HCT116 (cell line): Measurements from ENCODE around the gene PCTP.

Experiments
- ATF3 ChIP-seq: IDR thresholded peaks from 2 replicates; pipeline ENCODE4 v1.6.1; 2012
- CEBPB ChIP-seq: IDR thresholded peaks from 2 replicates; pipeline ENCODE4 v1.6.1; 2012; ENCODE audit warnings: low read depth
- EZH2 ChIP-seq: fragments of 200-600 bp; sonication (generic); IDR thresholded peaks from 2 replicates; pipeline ENCODE4 v1.6.1; 2017; ENCODE audit warnings: antibody characterized with exemption, mixed run types
- JUND ChIP-seq: IDR thresholded peaks from 2 replicates; pipeline ENCODE4 v1.6.1; 2012
- POLR2A ChIP-seq: IDR thresholded peaks from 2 replicates; pipeline ENCODE4 v1.7.0; 2011; ENCODE audit warnings: borderline replicate concordance; ENCODE audit not compliant: insufficient read depth, insufficient read length; ENCODE audit errors: extremely low read depth
- POLR2AphosphoS5 ChIP-seq: IDR thresholded peaks from 2 replicates; pipeline ENCODE4 v1.6.1; 2011; ENCODE audit warnings: mild to moderate bottlenecking, low read depth, low read length, moderate library complexity
- REST ChIP-seq: IDR thresholded peaks from 2 replicates; pipeline ENCODE4 v1.6.1; 2012; ENCODE audit warnings: low read depth
- ZFX ChIP-seq: fragments of 450-650 bp; IDR thresholded peaks from 2 replicates; pipeline ENCODE4 v1.6.1; 2017
- ZNF274 ChIP-seq: fragments of 200-500 bp; sonication (Bioruptor generic); IDR thresholded peaks from 2 replicates; pipeline ENCODE4 v1.6.1; 2014; ENCODE audit warnings: mild to moderate bottlenecking, low read depth, low read length, inconsistent platforms
- TF ChIP-seq, protein P1 (sequence below), 3 experiments: fragments of 200-600 bp in 1 of 3; sonication (generic) in 1 of 3; IDR thresholded peaks in 2 of 3; conservative IDR thresholded peaks in 1 of 3; 2 replicates each; pipeline ENCODE4 v1.5.1; 2012 to 2017; ENCODE audit warnings: low read depth in 2 of 3, low read length in 2 of 3, antibody characterized with exemption in 1 of 3, borderline replicate concordance in 1 of 3, control low read depth in 1 of 3, mild to moderate bottlenecking in 1 of 3, mixed read lengths in 1 of 3, mixed run types in 1 of 3, moderate library complexity in 1 of 3; ENCODE audit not compliant: insufficient read depth in 1 of 3

GRCh38 chr17:55814377-55814776 lies 63.5 kb downstream of the PCTP start:
- TF ChIP-seq ATF3: no peak
- no peak for TF ChIP-seq ZFX
- TF ChIP-seq, protein P1, sequence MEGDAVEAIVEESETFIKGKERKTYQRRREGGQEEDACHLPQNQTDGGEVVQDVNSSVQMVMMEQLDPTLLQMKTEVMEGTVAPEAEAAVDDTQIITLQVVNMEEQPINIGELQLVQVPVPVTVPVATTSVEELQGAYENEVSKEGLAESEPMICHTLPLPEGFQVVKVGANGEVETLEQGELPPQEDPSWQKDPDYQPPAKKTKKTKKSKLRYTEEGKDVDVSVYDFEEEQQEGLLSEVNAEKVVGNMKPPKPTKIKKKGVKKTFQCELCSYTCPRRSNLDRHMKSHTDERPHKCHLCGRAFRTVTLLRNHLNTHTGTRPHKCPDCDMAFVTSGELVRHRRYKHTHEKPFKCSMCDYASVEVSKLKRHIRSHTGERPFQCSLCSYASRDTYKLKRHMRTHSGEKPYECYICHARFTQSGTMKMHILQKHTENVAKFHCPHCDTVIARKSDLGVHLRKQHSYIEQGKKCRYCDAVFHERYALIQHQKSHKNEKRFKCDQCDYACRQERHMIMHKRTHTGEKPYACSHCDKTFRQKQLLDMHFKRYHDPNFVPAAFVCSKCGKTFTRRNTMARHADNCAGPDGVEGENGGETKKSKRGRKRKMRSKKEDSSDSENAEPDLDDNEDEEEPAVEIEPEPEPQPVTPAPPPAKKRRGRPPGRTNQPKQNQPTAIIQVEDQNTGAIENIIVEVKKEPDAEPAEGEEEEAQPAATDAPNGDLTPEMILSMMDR (IDR thresholded peaks at IDR 0.05 in 2 of 3, conservative IDR thresholded peaks at IDR 0.05 in 1 of 3; ENCODE audit: borderline replicate concordance in 1 of 3, insufficient read depth in 1 of 3, low read depth in 2 of 3, low read length in 2 of 3): no peak
- TF ChIP-seq POLR2AphosphoS5: no peak
- no peak for TF ChIP-seq ZNF274
- no peak for TF ChIP-seq REST
- TF ChIP-seq EZH2: no peak
- no peak for TF ChIP-seq POLR2A
- TF ChIP-seq JUND: no peak
- no peak for TF ChIP-seq CEBPB
